SK-N-SH treated with all-trans-retinoic acid at 6 μM for 48 hours (cell line): ENCODE measurements around the gene SPDYE18.
"Not testable (repeated sequence)": the region's sequence is repeated elsewhere in the genome, so short reads cannot be mapped to it uniquely, and the experiment has no call there.

ENCODE experiments used
- RARB ChIP-seq: fragments of 250-450 bp; sonication (Bioruptor Pico); IDR thresholded peaks from 2 replicates; pipeline ENCODE4 v1.8.0; 2021; ENCODE audit warnings: mild to moderate bottlenecking, moderate library complexity
- ZNF70 ChIP-seq: fragments of 450-650 bp; formaldehyde crosslinking; IDR thresholded peaks from 2 replicates; pipeline ENCODE4 v1.5.0; 2020; ENCODE audit warnings: mild to moderate bottlenecking, moderate library complexity

DNA sequence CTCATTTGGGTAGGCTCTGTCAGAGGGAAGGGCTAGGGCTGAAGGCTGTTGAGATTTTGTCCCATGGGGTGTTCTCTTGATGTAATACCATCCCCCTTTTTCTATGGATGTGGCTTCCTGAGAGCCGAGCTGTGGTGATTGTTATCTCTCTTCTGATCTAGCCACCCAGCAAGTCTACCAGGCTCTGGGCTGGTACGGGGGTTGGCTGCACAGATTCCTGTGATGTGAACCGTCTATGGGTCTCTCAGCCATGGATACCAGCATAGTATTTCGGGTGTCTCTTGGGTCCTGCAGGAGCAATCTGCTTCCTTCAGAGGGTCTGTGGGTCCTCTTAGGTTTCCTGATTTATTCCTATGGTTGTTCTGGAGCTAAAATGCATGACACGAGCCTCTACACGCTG, 8.8 kb upstream of the SPDYE18 start:
- TF ChIP-seq RARB (CRISPR knock-in tag); ZNF70: not testable (repeated sequence)
